ENCODE data around the gene LINGO3.

The LINGO3 gene

DNA sequence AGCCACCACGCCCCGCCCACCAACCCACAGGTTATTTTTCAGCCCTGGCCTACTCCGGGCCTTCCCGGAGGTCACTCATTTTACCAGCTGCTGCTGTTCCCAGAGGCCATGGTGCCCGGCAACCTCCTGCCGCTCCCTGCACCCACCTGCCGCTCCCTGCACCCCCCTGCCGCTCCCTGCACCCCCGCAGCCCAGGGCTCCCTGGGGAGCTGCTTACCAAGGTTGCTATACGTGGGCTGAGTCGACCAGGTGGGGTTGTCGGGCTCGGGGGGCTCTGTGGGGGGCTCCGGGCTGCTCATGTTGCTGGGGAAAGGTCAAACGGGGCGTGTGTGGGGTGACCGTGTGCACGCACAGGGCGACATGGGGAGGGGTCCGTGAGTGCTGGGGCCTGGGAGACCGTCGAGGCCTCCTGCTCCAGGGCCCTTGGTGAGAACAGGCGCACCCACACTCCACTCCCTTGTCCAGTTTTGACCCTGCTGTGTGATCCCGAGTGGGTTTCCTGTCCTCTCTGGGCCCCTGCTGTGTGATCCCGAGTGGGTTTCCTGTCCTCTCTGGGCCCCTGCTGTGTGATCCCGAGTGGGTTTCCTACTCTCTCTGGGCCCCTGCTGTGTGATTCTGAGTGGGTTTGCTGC, 27.2 kb downstream of the LINGO3 start:
- DNase-seq, result no peak
- no peaks in the 10 kb centered on the region for H3K9me3 Mint-ChIP-seq
- H3K27ac Mint-ChIP-seq, result no peak overlapping the region
- H3K4me1 Mint-ChIP-seq, result peaks cover 9% of the 10 kb centered on the region
- no peak overlapping the region for H3K4me3 Mint-ChIP-seq
- peaks cover 11% of the 10 kb centered on the region for H3K36me3 Mint-ChIP-seq (ENCODE audit: low read depth)
- TF ChIP-seq, protein P1, sequence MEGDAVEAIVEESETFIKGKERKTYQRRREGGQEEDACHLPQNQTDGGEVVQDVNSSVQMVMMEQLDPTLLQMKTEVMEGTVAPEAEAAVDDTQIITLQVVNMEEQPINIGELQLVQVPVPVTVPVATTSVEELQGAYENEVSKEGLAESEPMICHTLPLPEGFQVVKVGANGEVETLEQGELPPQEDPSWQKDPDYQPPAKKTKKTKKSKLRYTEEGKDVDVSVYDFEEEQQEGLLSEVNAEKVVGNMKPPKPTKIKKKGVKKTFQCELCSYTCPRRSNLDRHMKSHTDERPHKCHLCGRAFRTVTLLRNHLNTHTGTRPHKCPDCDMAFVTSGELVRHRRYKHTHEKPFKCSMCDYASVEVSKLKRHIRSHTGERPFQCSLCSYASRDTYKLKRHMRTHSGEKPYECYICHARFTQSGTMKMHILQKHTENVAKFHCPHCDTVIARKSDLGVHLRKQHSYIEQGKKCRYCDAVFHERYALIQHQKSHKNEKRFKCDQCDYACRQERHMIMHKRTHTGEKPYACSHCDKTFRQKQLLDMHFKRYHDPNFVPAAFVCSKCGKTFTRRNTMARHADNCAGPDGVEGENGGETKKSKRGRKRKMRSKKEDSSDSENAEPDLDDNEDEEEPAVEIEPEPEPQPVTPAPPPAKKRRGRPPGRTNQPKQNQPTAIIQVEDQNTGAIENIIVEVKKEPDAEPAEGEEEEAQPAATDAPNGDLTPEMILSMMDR (IDR thresholded peaks at IDR 0.05), result no peak
- peaks cover 58% of the 10 kb centered on the region for H3K27me3 Mint-ChIP-seq (ENCODE audit: low read depth, poor library complexity)

DNA sequence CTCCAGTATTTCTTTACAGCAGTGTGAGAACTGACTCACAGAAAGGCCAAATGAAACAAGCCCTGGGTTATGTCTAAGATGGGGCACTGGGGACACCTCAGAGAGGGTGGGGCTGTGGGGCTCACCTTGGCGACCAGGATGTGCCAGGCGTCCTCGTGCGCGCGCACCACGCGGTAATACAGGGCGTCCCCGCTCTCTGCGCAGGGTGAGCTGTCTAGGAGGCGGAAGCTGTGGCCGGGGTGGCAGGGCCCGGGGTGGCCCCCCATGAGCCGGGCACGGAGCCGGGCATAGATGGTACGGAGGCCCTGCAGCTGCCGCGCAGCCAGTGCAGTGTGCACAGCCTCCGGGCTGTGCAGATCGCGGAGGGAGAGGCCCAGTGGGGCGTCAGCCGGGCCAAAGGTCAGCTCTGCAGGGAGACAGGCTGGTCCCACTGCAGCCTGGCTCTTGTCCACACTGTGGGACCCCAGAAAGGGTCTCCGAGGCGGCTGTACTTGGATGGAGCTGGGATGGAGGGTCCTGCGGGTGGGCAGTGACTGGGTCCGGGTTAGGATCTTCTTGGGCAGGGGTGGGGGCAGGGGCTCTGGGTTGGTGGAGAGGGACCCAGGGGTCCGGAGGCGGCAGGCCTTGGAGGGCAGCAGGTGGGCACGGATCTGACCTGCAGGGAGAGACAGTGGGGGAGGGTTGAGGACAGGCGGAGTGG, 29.3 kb downstream of the LINGO3 start:
- H3K9me3 Mint-ChIP-seq, result no peaks in the 10 kb centered on the region
- TF ChIP-seq, protein P1 (IDR thresholded peaks at IDR 0.05), result no peak
- H3K4me3 Mint-ChIP-seq, result no peak overlapping the region
- H3K4me1 Mint-ChIP-seq, result peaks cover 22% of the 10 kb centered on the region
- no peak overlapping the region for H3K27ac Mint-ChIP-seq
- peaks cover 19% of the 10 kb centered on the region for H3K36me3 Mint-ChIP-seq (ENCODE audit: low read depth)
- no peak for DNase-seq
- peaks cover 41% of the 10 kb centered on the region for H3K27me3 Mint-ChIP-seq (ENCODE audit: low read depth, poor library complexity)

DNA sequence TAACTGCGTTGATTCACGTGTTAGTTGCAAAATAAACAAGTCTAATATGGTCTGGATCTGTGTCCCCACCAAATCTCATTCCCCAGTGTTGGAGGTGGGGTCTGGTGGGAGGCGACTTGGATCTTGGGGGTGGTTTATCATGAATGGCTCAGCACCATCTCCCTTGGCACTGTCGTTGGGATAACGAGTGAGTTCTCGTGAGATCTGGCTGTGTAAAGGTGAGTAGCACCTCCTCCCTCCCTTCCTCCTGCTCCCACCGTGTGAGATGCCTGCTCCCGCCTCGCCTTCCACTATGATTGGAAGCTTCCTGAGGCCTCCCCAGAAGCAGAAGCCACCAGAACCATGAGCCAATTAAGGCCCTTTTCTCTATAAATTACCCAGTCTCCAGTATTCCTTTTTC, 30.8 kb downstream of the LINGO3 start:
- H3K27me3 Mint-ChIP-seq (ENCODE audit: low read depth, poor library complexity), result peaks cover 28% of the 10 kb centered on the region
- TF ChIP-seq, protein P1 (IDR thresholded peaks at IDR 0.05), result no peak
- peaks cover 28% of the 10 kb centered on the region for H3K4me1 Mint-ChIP-seq
- H3K9me3 Mint-ChIP-seq, result no peaks in the 10 kb centered on the region
- H3K27ac Mint-ChIP-seq, result no peak overlapping the region
- H3K36me3 Mint-ChIP-seq (ENCODE audit: low read depth), result peaks cover 23% of the 10 kb centered on the region
- H3K4me3 Mint-ChIP-seq, result no peak overlapping the region
- DNase-seq, result no peak

DNA sequence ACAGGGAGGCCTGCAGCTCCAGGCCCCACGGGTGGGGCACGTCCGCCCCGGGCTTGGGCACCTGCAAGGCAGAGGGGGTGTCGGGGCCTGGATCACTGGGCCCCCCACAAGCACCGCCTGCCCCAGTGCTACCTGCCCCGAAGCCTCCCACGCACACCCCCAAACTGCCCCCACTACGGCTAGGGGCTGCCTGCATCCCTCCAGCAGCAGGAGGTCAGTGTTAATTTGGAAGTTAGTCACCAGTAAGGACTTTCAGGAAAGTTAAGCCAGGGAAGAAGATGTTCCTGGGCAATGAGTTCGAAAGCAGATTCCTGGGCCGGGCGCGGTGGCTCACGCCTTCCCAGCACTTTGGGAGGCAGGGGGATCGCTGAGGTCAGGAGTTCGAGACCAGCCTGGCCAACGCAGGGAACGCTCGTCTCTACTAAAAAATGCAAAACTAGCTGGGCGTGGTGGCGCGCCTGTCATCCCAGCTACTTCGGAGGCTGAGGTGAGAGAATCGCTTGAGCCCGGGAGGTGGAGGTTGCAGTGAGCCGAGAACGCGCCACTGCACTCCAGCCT, 31.4 kb downstream of the LINGO3 start:
- Mint-ChIP-seq H3K4me1 (peaks cover 33% of the 10 kb centered on the region), H3K27me3 (ENCODE audit: low read depth, poor library complexity) (peaks cover 22% of the 10 kb centered on the region), H3K4me3 (no peak overlapping the region), H3K27ac (no peak overlapping the region), H3K9me3 (no peaks in the 10 kb centered on the region), H3K36me3 (ENCODE audit: low read depth) (peaks cover 27% of the 10 kb centered on the region)
- DNase-seq, result no peak
- TF ChIP-seq, protein P1 (IDR thresholded peaks at IDR 0.05), result no peak

DNA sequence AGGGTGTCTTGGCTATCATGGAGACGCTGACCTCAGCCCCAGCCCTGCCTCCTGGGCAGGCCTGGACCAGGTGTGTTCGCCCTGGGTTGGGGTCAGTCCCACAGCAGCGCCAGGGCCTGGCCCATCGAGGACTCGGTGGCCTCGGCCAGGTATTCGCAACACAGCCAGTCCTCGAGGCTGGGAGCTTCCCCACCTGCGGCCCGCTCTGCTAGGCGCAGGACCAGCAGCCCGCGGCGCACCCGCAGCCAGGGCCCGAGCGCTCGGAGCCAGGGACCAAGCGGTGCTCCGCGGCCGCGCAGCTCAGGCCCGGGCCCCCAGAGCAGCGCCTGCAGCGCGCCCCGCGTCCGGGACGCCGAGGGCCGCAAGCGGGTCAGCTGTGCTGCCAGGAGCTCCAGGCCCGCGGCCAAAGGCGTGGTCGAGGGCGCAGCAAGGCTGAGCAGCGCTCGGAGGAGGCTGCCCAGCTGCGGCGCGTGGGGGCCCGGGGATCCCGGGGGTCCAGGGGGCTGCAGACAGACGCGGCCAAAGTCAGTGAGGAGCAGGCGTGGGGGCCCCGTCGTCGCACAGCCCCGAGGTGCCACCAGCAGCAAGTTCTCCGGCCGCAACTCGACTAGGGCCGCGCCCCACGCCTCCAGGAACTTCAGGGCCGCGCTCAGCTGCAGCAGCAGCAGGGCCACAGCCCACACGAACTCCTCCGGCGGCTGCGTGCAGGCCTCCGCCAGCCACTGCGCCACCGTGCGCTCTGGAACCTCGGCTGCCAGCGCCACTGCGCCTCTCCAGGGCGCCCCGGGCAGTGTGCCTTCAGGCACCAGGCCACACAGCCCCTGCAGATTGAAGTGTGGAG, 32.1 kb downstream of the LINGO3 start:
- no peak for DNase-seq
- TF ChIP-seq, protein P1 (IDR thresholded peaks at IDR 0.05), result no peak
- H3K9me3 Mint-ChIP-seq, result no peaks in the 10 kb centered on the region
- peaks cover 27% of the 10 kb centered on the region for H3K36me3 Mint-ChIP-seq (ENCODE audit: low read depth)
- H3K4me1 Mint-ChIP-seq, result peaks cover 36% of the 10 kb centered on the region
- peaks cover 20% of the 10 kb centered on the region for H3K27me3 Mint-ChIP-seq (ENCODE audit: low read depth, poor library complexity)
- no peak overlapping the region for H3K4me3 Mint-ChIP-seq
- no peak overlapping the region for H3K27ac Mint-ChIP-seq

Measured in nephron progenitor cell (in vitro differentiated cells).